GM21717 (cell line): ENCODE results near the gene HNRNPUL2.
"Not testable (repeated sequence)": the region's sequence is repeated elsewhere in the genome, so short reads cannot be mapped to it uniquely, and the experiment has no call there.

Experiments used
- ATAC-seq: cut with Tn5 transposase; IDR thresholded peaks from one replicate; pipeline ENCODE4 v1.9.1; 2021; ENCODE audit warnings: mild to moderate bottlenecking, moderate library complexity; ENCODE audit not compliant: unreplicated experiment

Gene HNRNPUL2

DNA sequence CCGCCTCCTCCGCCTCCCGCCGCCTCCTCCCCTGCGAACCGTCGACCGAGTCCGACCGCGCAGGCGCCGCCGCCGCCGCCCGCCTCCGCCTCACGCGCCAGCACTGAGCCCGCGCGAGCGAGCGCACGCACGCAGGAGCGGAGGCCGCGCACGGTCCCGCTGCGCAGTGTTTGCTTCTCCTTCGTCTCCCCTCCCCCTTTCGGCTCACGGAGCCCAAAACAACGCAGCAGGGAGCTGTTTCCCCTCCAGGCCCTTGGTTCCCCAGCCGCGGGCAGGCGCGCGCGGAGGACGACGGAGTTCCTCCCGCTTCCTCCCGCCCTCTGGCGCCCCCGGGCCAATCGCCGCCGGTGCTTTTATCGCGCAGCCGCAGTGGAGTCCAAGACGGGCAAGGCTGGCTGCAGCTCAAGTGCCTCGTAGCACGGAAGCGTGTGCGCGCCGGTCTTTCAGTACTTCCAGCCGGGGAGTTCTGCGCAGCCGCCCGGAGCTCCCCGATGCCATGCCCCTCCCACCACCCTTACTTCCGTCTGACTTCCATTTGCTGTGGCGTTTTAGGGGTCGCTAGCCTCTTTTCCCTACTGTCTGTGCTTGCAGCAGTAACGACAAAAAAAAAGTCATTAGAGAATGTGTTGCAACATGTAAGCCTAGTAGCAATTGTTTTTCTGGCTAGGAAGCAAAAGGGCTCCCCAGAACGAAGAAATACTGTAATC, at the start of gene HNRNPUL2:
TSS of gene HNRNPUL2 (minus strand) at position 293 of the 707 bp plus-strand sequence. CDS start 301 bp downstream, outside the sequence.
- ATAC-seq: peak; percentile 63

GRCh38 chr11:62775646-62776045, 48.4 kb upstream of the HNRNPUL2 start:
- ATAC-seq: no peak

- no peak for ATAC-seq
Observed at GRCh38 chr11:62774407-62774806, 47.1 kb upstream of the HNRNPUL2 start.

DNA sequence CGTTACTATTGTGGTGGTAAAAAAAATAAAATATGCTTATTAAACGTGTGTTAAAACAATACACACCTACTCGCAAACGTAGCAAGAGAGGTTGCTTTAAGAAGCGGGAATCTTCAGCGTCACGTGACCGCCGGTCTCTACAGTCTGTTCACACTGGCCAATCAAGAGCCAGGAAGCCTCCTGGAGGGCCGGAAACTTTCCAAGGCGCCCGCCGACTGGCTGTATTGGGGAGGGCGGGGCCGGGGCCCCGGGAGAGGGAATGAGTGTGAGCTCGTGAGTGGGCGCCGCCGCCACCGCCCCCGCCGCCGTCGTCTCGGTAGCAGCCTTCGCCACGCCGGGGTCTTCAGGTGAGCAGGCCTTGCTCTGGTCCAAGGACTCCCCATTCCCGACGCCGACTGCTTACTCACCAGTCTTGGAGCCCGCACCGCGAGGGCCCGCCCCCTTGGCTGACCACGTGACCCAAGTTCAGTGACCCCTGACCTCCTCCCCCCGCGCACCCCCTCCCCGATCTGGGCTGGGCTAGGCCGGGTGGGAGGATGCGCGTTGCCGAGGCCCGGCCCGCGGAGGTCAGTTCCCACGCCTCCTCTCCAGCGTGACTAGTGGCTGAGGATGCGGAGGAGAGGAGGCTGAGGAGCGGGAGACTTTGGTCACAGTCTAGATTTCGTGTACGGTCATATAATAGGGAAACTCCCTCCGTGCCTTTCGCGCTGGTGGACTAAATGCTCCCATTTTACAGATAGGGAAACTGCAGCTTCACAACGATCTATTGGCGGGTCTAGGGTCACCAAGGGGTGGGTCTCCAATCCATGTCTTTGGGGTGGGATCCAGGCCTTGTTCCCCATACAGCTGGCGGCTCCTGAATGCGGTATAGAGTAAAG, 44.1 kb upstream of the HNRNPUL2 start, which contains the start of gene TAF6L:
TSS of gene TAF6L (plus strand) at position 253 of the 878 bp plus-strand sequence. CDS start 4,388 bp downstream, outside the sequence.
- ATAC-seq: peak; percentile 69

GRCh38 chr11:62770778-62771143, 43.5 kb upstream of the HNRNPUL2 start:
- no peak for ATAC-seq

- ATAC-seq: not testable (repeated sequence)
Observed at GRCh38 chr11:62760867-62761227, 33.6 kb upstream of the HNRNPUL2 start.

DNA sequence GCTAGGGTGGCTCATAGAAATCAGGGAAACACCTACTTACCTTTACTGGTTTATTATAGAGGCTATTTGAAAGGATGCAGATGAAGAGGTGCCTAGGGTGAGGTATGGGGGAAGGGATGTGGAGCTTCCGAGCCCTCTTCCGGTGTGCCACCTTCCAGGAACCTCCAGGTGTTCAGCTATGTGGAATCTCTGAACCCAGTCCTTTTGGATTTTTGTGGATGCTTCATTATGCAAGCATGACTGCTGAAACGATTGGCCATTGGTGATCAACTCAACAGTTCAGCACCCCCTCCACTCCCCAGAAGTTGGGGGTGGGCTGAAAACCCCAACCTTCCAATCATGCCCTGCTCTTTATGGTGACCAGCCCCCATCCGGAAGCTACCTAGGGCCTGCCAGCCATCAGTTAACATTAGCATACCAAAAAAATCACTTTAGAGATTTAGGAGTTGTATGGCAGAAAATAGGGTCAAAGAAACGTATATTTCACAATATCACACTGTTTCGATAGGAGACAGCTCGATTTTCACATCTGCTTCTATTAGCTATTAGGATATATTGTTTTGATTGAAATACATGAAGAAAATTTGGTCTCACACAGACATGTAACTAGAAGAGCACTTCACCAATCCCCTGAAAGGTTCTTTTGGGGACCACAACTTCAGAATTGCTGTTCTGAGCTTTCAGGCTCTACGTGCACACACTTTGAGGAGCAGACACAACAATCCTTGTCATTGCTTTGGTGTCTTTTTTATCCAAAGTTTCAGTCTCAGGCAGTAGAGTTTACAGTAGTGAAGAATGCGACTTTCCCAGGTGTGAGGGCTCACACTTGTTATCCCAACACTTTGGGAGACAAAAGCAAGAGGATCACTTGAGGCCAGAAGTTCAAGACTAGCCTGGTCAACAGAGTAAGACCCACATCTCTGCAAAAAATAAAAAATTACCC, 30.9 kb upstream of the HNRNPUL2 start:
- ATAC-seq: no peak

DNA sequence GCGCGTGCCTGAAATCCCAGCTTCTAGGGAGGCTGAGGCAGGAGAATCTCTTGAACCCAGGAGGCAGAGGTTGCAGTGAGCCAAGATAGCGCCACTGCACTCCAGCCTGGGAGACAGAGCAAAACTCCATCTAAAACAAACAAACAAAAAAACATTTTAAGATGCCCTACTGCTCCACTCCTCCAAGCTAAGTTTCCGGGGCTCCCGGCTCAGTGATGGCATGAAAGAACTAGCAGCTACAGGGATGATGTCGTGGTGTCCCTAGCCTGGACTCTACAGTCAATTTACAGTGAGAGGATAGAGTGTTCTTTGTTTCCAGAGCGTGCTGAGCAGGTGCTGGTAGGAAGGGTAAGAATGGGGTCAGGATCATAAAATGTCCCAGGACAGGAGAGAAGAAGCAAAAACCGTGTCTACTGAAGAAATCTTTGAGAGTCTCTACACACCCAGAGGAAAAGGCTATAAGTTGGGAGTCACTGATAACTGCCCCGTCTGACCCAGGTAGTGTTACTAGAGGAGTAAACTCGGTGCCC, 27.9 kb upstream of the HNRNPUL2 start:
- ATAC-seq: no peak

DNA sequence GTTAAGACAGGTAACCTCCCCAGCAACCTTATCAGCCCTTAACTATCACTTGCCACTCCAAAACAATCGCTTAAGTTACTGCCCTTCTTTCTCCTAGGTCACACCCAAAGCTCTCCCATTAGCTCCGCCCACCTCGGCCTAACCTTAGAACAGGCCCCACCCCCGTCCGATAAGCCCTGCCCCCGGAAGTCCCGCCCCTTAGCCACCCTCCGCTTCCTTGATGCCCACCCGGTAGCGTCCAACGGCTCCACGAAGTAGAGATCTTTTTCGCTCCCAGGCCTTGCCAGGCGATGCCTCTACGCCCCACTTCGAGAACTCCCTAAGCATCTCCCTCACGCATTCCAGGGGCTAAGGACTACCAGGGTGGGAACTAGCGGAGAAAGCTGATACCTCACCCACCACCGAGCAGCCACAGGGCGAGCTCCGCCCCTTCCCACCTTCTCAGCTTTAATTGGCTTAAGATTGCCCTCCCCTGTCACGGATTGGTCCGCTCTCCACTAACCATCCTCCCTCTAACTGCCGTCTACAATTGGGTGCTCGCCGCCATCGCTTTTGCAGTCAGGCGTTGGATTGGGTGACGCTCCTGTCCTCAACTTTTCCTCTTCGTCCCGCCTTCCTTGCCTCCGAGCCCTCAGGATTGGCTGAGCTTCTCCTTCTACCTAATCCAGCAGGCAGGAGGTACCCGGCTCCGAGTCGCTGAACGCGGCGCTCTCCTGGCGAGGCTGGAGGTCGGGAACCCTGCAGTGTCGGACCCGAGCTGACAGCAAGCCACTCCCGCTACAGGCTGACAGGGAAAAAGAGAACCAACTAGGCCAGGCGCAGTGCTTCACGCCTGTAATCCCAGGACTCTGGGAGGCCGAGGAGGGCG, 26.7 kb upstream of the HNRNPUL2 start, which contains the start of gene ZBTB3:
TSS of gene ZBTB3 (minus strand) at position 425 of the 868 bp plus-strand sequence. CDS start 496 bp downstream, outside the sequence.
- ATAC-seq: peak; percentile 90

DNA sequence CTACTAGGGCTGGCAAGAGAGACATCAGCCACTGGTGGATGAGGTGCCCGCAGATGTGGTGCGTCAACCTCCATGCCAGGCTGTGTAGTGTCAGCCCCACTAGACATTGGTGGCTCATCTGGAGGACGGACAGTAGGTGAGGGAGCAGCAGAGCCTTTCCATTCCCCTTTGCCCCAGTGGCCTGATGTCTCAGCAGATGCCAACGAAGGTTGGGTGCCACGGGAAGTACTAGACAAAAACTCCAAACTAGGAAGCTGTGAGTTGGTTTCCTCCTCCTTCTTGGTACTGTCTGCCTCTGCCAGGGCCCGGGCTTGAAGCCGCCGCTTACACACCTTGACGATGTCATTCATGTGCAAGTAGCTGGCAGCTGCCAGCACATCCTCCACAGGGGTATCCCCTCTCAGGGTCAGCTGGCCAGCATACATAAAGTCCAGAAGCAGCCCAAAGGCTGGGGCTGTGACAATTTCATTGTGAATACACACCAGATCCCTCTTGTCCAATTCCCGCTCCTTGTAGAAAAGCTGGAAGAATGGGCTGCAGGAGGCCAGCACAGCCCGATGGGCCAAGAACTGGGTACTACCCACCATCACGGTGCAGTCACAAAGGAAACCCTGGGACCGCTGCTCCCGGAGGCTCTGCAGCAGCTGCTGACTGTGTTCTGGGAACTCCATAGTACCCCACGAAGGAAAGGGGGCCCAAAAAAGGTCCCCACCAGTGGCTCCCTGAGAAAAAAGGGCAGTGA, 25.9 kb upstream of the HNRNPUL2 start:
- ATAC-seq: no peak

DNA sequence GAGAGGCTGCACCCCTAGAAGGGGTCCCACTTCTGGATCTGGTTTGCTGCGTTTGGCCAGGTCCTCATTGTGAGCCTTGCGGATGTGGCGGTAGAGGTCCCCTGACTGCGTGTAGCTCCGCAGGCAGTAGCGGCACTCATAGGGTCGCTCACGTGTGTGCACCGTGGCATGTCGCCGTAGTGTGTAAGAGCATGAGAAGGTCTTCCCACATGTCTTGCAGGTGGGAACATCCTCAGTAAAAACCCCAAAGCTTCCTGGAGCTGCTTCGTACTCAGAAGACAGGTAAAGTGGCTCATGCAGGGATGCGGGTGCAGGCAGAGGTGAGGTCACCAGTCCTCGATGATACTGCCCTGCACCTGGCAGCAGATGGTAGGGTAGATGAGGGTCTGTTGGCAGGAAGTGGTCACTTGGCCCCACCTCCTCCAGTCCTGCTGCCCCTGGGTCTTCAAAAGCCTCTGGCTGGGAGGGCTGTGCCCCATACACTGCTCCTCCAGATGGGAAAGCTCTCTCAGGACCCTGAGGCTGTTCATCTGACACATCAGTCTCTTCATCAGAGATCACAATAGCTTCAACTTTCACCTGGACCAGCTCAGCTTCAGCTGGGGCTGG, 25.0 kb upstream of the HNRNPUL2 start:
- ATAC-seq: no peak

- not testable (repeated sequence) for ATAC-seq
Observed at GRCh38 chr11:62749931-62750330, 22.7 kb upstream of the HNRNPUL2 start.

DNA sequence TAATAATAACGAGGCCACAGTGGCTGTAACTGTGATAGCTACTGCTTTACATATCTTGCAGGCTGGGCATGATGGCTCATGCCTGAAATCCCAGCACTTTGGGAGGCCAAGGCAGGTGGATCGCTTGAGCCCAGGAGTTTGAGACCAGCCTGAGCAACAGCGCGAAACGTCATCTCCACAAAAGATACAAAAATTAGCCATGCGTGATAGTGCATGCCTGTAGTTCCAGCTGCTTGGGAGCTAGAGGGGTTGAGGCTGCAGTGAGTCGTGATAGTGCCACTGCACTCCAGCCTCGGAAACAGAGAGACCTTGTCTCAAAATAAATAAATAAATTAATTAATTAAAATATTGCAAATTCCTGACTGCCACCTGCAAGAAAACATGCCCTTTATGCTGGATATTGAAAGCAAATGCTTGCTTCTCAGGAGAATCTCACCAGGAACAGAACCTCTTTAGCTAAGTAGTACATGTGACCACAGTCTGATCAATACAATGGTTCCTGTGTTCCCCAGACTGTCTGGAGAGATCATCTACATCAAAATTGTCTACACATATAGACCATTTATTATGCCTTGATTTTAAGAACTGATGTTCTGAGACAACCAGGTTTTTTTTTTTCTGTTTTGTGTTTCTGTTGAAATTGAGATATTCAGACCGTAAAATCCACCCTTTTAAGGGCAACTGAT, 20.4 kb upstream of the HNRNPUL2 start:
- ATAC-seq: no peak

GRCh38 chr11:62737196-62737595, 9.9 kb upstream of the HNRNPUL2 start:
- ATAC-seq: no peak

DNA sequence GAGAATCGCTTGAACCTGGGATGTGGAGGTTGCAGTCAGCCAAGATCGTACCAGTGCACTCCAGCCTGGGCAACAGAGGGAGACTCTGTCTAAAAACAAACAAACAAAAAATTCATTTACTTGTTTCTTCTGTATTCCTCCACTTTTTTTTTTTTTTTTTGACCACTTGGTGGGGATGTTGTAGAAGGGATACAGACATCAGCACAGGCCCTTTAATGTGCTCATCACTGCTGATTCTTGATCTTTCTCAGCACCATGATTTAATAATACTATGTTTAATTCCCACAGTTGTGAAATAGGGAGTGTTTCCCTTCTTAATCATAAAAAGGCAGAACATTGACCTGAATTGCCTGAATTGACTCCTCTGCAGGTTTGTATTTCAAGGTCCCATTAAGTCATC, 5.6 kb upstream of the HNRNPUL2 start:
- ATAC-seq: no peak

DNA sequence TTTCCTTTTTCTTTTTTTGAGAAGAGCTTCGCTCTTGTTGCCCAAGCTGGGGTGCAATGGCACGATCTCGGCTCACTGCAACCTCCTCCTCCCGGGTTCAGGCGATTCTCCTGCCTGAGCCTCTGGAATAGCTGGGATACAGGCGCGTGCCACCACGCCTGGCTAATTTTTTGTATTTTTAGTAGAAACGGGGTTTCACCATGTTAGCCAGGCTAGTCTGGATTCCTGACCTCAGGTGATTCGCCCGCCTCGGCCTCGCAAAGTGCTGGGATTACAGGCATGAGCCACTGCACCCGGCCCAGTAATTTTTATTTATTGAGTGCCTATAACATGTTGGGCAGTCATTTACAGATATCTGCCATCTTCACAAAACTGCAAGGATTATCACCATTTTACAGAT, 2.8 kb upstream of the HNRNPUL2 start:
- ATAC-seq: not testable (repeated sequence)

- ATAC-seq: peak; percentile 12
Observed at GRCh38 chr11:62728171-62728988, 1.1 kb upstream of the HNRNPUL2 start, which contains the start of gene TTC9C. TSS of gene TTC9C (plus strand) at chr11:62728486. CDS start at chr11:62728849, 363 bp downstream.
